Measurements from ENCODE around the gene STK40.

The STK40 gene

DNA sequence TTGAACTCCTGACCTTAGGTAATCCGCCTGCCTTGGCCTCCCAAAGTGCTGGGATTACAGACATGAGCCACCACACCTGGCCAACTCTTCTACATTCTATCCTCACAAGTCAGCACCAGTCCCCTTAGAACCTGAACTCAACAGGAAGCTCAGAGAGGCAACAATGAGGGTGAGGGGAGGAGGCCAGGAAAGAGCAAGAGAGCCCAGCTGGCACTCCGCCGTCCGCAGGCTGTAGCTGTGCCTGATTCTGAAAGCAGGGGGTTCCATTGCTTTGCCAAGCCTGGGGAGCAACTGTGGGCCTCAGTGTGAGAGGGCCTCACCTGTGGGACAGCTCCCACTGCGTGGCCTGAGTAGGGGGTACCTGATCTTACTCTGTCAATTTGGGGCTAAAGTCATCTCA is 18.7 kb downstream of the STK40 start:
- TF ChIP-seq, protein P1, sequence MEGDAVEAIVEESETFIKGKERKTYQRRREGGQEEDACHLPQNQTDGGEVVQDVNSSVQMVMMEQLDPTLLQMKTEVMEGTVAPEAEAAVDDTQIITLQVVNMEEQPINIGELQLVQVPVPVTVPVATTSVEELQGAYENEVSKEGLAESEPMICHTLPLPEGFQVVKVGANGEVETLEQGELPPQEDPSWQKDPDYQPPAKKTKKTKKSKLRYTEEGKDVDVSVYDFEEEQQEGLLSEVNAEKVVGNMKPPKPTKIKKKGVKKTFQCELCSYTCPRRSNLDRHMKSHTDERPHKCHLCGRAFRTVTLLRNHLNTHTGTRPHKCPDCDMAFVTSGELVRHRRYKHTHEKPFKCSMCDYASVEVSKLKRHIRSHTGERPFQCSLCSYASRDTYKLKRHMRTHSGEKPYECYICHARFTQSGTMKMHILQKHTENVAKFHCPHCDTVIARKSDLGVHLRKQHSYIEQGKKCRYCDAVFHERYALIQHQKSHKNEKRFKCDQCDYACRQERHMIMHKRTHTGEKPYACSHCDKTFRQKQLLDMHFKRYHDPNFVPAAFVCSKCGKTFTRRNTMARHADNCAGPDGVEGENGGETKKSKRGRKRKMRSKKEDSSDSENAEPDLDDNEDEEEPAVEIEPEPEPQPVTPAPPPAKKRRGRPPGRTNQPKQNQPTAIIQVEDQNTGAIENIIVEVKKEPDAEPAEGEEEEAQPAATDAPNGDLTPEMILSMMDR (IDR thresholded peaks at IDR 0.05; ENCODE audit: insufficient read depth, low read depth, low read length, missing control alignments): no peak
- no peak for DNase-seq (ENCODE audit: low read depth)
- H3K4me3 ChIP-seq (ENCODE audit: low read depth, low read length): no peak overlapping the region

DNA sequence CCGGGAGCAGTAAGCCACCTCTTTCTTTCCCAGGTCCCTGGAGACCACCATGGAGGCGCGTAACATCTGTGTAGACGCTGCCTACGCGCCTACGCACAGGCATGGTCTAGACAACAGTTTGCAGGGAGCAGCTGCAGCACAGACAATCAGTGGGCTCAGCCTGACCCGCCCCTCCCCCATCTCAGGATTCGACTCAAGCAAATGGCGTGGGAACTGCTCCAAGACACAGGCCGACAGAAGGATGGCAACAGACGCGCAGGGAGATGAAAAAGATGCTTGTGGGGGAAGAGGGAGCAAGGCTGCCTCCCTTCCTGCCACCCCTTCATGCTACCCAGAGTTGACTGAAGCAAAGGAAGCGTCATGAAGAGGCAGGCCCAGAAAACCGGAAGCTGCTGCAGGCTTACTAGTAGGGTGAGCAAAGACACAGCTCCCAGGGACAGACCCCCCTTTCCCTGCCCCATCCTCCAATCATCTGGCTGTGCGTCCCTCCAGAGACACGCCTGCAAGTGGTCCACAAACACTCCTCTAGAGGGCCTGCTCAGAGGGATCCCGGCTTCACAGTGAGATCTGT is 19.5 kb downstream of the STK40 start:
- DNase-seq (ENCODE audit: low read depth): no peak
- TF ChIP-seq, protein P1 (IDR thresholded peaks at IDR 0.05; ENCODE audit: insufficient read depth, low read depth, low read length, missing control alignments): no peak
- no peak overlapping the region for H3K4me3 ChIP-seq (ENCODE audit: low read depth, low read length)

DNA sequence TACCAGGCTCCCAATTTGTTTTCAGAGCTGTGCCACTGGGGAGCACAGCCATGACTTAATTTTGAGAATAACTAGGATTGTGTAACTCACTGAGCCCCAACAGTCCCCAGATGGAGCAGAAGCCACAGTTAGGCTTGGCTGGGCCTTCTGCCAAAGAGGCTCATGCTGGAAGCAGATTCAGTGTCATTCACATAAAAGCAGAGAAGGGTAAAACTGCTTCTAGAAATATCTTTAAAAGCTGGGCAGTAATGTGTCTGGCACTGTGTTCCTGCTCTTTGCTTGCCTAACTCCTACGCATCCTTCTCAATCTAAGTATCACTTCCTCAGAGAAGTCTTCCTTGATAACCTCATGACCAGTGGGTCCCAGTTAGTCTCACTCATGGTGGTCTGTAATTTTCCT is 20.3 kb downstream of the STK40 start:
- TF ChIP-seq, protein P1 (IDR thresholded peaks at IDR 0.05; ENCODE audit: insufficient read depth, low read depth, low read length, missing control alignments): no peak
- no peak overlapping the region for H3K4me3 ChIP-seq (ENCODE audit: low read depth, low read length)
- no peak for DNase-seq (ENCODE audit: low read depth)

DNA sequence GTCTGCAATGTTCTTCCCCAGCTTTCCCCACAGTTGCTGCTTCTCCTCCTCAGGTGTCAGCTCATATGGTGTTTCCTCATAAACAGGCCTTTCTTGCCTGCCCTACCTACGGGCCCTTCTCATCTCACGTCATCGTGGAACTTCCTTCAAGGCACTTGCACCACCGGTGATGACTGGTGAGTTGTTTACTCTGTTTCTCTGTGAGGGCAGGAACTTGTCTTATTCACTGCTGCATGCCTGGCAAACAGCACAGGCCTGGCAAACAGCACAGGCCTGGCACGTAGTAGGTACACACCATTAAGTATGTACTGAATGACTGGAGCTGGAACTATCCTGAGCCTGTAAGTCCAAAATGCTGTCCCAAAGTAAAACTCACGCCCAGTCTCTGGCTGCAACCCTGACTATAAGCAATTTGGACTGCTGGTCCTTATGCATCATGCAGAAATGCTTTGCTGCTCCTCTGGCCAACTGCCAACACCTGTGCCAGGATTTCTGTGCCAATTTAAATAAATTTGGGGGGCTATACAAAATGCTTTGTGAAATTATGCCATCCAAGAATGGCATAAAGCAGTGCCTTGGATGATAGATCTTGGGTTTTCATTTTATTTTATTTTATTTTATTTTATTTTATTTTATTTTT is 25.7 kb downstream of the STK40 start:
- no peak overlapping the region for H3K4me3 ChIP-seq (ENCODE audit: low read depth, low read length)
- TF ChIP-seq, protein P1 (IDR thresholded peaks at IDR 0.05; ENCODE audit: insufficient read depth, low read depth, low read length, missing control alignments): no peak
- DNase-seq (ENCODE audit: low read depth): no peak

DNA sequence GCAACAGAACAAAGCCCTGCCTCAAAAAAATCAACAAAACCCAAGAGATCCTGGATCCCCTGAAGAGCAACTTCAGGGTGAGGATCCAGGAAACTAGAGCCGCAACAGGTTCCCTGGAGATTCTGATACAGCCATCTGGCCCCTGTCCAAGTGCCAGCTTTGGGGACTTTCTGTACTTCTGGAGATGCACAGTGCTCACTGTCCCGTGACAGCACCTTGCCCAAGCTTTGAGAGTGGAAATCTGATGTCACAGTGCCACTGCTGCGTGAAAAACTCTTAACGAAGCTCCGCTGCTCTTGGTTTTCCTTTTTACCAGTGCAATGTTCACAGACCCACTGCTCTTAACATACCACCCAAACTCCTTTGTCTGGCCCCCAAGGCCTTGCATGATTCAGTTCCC is 26.3 kb downstream of the STK40 start:
- DNase-seq (ENCODE audit: low read depth): no peak
- TF ChIP-seq, protein P1 (IDR thresholded peaks at IDR 0.05; ENCODE audit: insufficient read depth, low read depth, low read length, missing control alignments): no peak
- no peak overlapping the region for H3K4me3 ChIP-seq (ENCODE audit: low read depth, low read length)

DNA sequence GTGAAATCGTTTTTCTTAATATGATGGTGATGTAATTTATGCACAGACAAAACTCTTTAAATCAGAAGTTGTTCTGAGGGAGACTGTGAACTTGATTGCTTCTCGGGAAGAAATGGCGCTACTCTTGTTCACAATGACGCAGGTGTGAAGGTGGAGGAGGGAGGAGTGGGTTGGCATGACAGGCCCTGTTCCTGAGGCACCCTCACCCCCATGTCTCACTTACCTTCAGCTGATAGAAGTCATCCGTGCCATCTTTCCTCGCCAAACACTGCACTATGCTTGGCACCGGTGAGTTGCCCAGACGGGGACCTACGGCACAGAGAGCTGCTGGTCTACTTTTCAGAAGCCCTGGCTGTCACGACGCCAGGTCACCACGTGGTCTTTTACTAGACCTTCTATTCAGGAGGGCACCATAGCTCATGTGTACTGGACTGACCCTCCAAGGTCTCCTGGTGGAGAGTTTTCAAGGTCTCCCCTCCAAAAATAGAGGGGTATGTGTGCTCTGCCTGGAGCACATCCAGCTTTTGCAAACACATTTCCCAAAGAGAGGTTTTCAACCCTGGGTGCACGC is 27.1 kb downstream of the STK40 start:
- TF ChIP-seq, protein P1 (IDR thresholded peaks at IDR 0.05; ENCODE audit: insufficient read depth, low read depth, low read length, missing control alignments): no peak
- H3K4me3 ChIP-seq (ENCODE audit: low read depth, low read length): no peak overlapping the region
- no peak for DNase-seq (ENCODE audit: low read depth)
